ENCODE results near the gene FAT4.

The FAT4 gene

GRCh38 chr4:125314676-125315575, at the start of gene FAT4:
FAT4 (plus strand) TSS chr4:125314955; CDS start chr4:125316412, 1,457 bp downstream.
- H3K4me2 ChIP-seq = peak within 1 kb of the TSS; percentile 79 to 95 (median 87)
- peaks cover 11 to 19% (median 17%) of the 10 kb centered on the region in 11 experiments for H3K27me3 ChIP-seq
- peak within 1 kb of the TSS; percentile 76 to 95 (median 86) for H3K4me3 ChIP-seq
- TF ChIP-seq Cebpa-rat (IDR thresholded peaks at IDR 0.05) = no peak
- no peaks in the 10 kb centered on the region for H3K36me3 ChIP-seq
- H3K9ac ChIP-seq = peak within 1 kb of the TSS; percentile 73 to 83 (median 79)
- peaks cover 8 to 17% (median 15%) of the 10 kb centered on the region in 10 experiments for H3K4me1 ChIP-seq
- H3K9me3 ChIP-seq (replicated peaks in 1 of 11) = peaks cover 0 to 20% (median 14%) of the 10 kb centered on the region in 11 experiments; a peak in 19 of 22 replicates
- H3K27ac ChIP-seq = peak within 1 kb of the TSS; percentile 39 to 70 (median 62); a peak in 21 of 22 replicates
- no peaks in the 10 kb centered on the region for H4K20me1 ChIP-seq

- Histone ChIP-seq H3K27me3 (no peaks in the 10 kb centered on the region), H3K27ac (no peak overlapping the region), H3K9ac (no peak overlapping the region), H4K20me1 (no peaks in the 10 kb centered on the region), H3K4me3 (no peak overlapping the region), H3K9me3 (replicated peaks in 1 of 11) (no peaks in the 10 kb centered on the region), H3K4me2 (no peak overlapping the region), H3K36me3 (no peaks in the 10 kb centered on the region), H3K4me1 (peaks cover 3 to 15% (median 12%) of the 10 kb centered on the region in 10 experiments; a peak in 14 of 20 replicates)
- no peak for TF ChIP-seq Cebpa-rat (IDR thresholded peaks at IDR 0.05)
These were observed 48.9 kb upstream of the FAT4 start for GRCh38 chr4:125265846-125266245.

GRCh38 chr4:125266901-125267604, 47.7 kb upstream of the FAT4 start:
- Histone ChIP-seq H4K20me1 (no peaks in the 10 kb centered on the region), H3K4me2 (peak overlapping the region in 6 of 11 experiments; percentile 0 to 51 (median 12); a peak in 6 of 22 replicates), H3K27me3 (no peaks in the 10 kb centered on the region), H3K9me3 (replicated peaks in 1 of 11) (no peaks in the 10 kb centered on the region), H3K27ac (no peak overlapping the region), H3K36me3 (no peaks in the 10 kb centered on the region), H3K4me3 (no peak overlapping the region), H3K4me1 (peaks cover 3 to 15% (median 12%) of the 10 kb centered on the region in 10 experiments; a peak in 14 of 20 replicates), H3K9ac (no peak overlapping the region)
- TF ChIP-seq Cebpa-rat (IDR thresholded peaks at IDR 0.05) = no peak

GRCh38 chr4:125267630-125268029, 47.1 kb upstream of the FAT4 start:
- Histone ChIP-seq H3K27ac (no peak overlapping the region), H3K9ac (no peak overlapping the region), H3K4me1 (peaks cover 3 to 15% (median 12%) of the 10 kb centered on the region in 10 experiments; a peak in 14 of 20 replicates), H3K4me3 (no peak overlapping the region), H3K27me3 (no peaks in the 10 kb centered on the region), H4K20me1 (no peaks in the 10 kb centered on the region), H3K9me3 (replicated peaks in 1 of 11) (no peaks in the 10 kb centered on the region), H3K4me2 (peak overlapping the region in 2 of 11 experiments; percentile 28 to 35; a peak in 2 of 22 replicates), H3K36me3 (no peaks in the 10 kb centered on the region)
- no peak for TF ChIP-seq Cebpa-rat (IDR thresholded peaks at IDR 0.05)

GRCh38 chr4:125268068-125268755, 46.5 kb upstream of the FAT4 start:
- H4K20me1 ChIP-seq = no peaks in the 10 kb centered on the region
- H3K27me3 ChIP-seq = no peaks in the 10 kb centered on the region
- H3K4me3 ChIP-seq = no peak overlapping the region
- no peak for TF ChIP-seq Cebpa-rat (IDR thresholded peaks at IDR 0.05)
- H3K27ac ChIP-seq = no peak overlapping the region
- no peaks in the 10 kb centered on the region for H3K9me3 ChIP-seq (replicated peaks in 1 of 11)
- H3K9ac ChIP-seq = no peak overlapping the region
- H3K36me3 ChIP-seq = no peaks in the 10 kb centered on the region
- H3K4me2 ChIP-seq = no peak overlapping the region; a peak in 1 of 22 replicates
- H3K4me1 ChIP-seq = peaks cover 3 to 15% (median 12%) of the 10 kb centered on the region in 10 experiments; a peak in 14 of 20 replicates

- no peak for TF ChIP-seq Cebpa-rat (IDR thresholded peaks at IDR 0.05)
- no peaks in the 10 kb centered on the region for H4K20me1 ChIP-seq
- H3K27me3 ChIP-seq = no peaks in the 10 kb centered on the region
- H3K27ac ChIP-seq = no peak overlapping the region
- H3K4me1 ChIP-seq = no peaks in the 10 kb centered on the region
- H3K4me2 ChIP-seq = no peak overlapping the region
- no peaks in the 10 kb centered on the region for H3K36me3 ChIP-seq
- no peak overlapping the region for H3K4me3 ChIP-seq
- no peak overlapping the region for H3K9ac ChIP-seq
- H3K9me3 ChIP-seq (replicated peaks in 1 of 11) = peaks cover 0 to 9% (median 4%) of the 10 kb centered on the region in 11 experiments; a peak in 8 of 22 replicates
These were observed 37.9 kb upstream of the FAT4 start for GRCh38 chr4:125276811-125277210.

GRCh38 chr4:125277790-125278189, 37.0 kb upstream of the FAT4 start:
- TF ChIP-seq Cebpa-rat (IDR thresholded peaks at IDR 0.05) = no peak
- peaks cover 0 to 9% (median 4%) of the 10 kb centered on the region in 11 experiments; a peak in 8 of 22 replicates for H3K9me3 ChIP-seq (replicated peaks in 1 of 11)
- H3K36me3 ChIP-seq = no peaks in the 10 kb centered on the region
- H3K27me3 ChIP-seq = no peaks in the 10 kb centered on the region
- H3K9ac ChIP-seq = no peak overlapping the region
- no peak overlapping the region for H3K4me3 ChIP-seq
- no peak overlapping the region for H3K4me2 ChIP-seq
- H3K27ac ChIP-seq = no peak overlapping the region
- no peaks in the 10 kb centered on the region for H3K4me1 ChIP-seq
- H4K20me1 ChIP-seq = no peaks in the 10 kb centered on the region

GRCh38 chr4:125280892-125281403, 33.8 kb upstream of the FAT4 start:
- TF ChIP-seq Cebpa-rat (IDR thresholded peaks at IDR 0.05) = no peak
- Histone ChIP-seq H3K4me3 (no peak overlapping the region), H4K20me1 (no peaks in the 10 kb centered on the region), H3K9ac (no peak overlapping the region), H3K4me1 (no peaks in the 10 kb centered on the region), H3K36me3 (no peaks in the 10 kb centered on the region), H3K27ac (no peak overlapping the region), H3K27me3 (no peaks in the 10 kb centered on the region), H3K9me3 (replicated peaks in 1 of 11) (peaks cover 0 to 9% (median 4%) of the 10 kb centered on the region in 11 experiments; a peak in 8 of 22 replicates), H3K4me2 (no peak overlapping the region)
